ENCODE measurements around the gene RSRC2. TPM values are rescaled to one million over a fixed set of nuclear protein-coding genes. Genes with fewer than 3 reads are reported as not detected.
"Not testable (repeated sequence)": the region's sequence is repeated elsewhere in the genome, so short reads cannot be mapped to it uniquely, and the experiment has no call there.

The RSRC2 gene
- polyA plus RNA-seq, 4 donors = 38.1 to 112 (median 42.4) TPM

DNA sequence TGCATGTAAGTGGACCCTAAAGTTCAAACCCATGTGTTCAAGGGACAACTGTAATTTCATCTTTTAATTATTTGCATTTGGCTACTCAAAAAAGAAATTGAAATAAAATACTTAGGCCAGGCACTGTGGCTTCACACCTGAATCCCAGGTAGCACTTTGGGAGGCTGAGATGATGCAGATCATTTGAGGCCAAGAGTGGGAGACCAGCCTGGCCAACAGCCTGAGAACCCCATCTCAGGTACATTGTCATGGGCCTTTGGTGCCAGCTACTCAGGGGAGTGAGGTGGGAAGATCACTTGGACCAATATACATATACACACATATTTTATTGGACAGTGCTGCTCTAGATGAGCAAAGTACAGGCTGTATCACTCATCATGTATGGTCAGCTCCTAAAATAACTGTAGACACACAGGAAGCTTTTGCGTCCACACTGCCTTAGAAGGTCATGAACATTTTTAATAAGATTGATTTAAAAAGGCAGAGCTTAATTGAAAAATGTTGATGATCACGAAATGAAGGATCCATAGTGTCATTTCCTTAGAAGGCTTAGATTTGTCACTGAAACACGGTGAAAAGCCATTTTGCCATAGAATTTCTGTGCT is 23.5 kb downstream of the RSRC2 start:
- no peak overlapping the region for H3K4me3 ChIP-seq (ENCODE audit: low read depth in 1 of 3, low read length in 3 of 3)
- FAIRE-seq (no peak), DNase-seq (no peak)
- WGBS, 3 donors = 84 to 92% (median 84%) methylated on average over 3 of the region's 3 CpGs
- no peaks in the 10 kb centered on the region for H3K27me3 ChIP-seq (ENCODE audit: control insufficient read depth in 3 of 3, insufficient read depth in 3 of 3, low read length in 3 of 3)
- H3K27ac ChIP-seq (ENCODE audit: low read depth in 1 of 3, low read length in 2 of 3) = no peak overlapping the region
- H3K4me1 ChIP-seq (ENCODE audit: control insufficient read depth in 3 of 3, insufficient read depth in 2 of 3, low read depth in 1 of 3, low read length in 2 of 3) = no peaks in the 10 kb centered on the region
- H3K36me3 ChIP-seq (ENCODE audit: control insufficient read depth in 3 of 3, insufficient read depth in 2 of 3, low read depth in 1 of 3, low read length in 3 of 3) = peaks cover 15 to 39% (median 21%) of the 10 kb centered on the region in 3 donors
- H3K9me3 ChIP-seq (ENCODE audit: control insufficient read depth in 2 of 2, insufficient read depth in 1 of 2, low read depth in 1 of 2, low read length in 1 of 2) = no peaks in the 10 kb centered on the region

DNA sequence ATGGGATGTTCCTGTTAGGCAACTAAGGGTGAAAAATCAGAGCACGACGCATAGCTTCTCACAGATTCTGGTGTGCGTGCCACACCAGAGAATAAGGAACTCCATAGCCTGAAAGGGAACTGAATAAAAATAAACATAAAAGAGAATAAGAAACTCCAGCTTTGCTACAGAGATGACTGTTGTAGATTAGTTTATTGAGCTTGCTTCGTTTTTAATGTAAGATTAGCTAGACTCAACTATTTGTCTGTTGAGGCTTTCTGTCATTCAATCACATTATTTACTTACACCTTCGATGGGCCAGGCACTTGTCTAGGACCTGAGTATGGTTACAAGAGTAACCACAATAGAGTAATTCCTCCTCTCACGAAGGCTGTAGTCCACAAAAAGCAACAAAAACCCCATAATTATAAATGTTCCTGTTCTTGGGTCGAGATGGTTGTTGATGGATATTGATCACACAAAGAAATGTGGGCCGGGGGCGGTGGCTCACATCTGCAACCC is 25.2 kb downstream of the RSRC2 start:
- WGBS, 3 donors = 70 to 85% (median 75%) methylated on average over 9 of the region's 9 CpGs
- peaks cover 12 to 39% (median 13%) of the 10 kb centered on the region in 3 donors for H3K36me3 ChIP-seq (ENCODE audit: control insufficient read depth in 3 of 3, insufficient read depth in 2 of 3, low read depth in 1 of 3, low read length in 3 of 3)
- FAIRE-seq (no peak), DNase-seq (no peak)
- H3K9me3 ChIP-seq (ENCODE audit: control insufficient read depth in 2 of 2, insufficient read depth in 1 of 2, low read depth in 1 of 2, low read length in 1 of 2) = no peaks in the 10 kb centered on the region
- no peaks in the 10 kb centered on the region for H3K27me3 ChIP-seq (ENCODE audit: control insufficient read depth in 3 of 3, insufficient read depth in 3 of 3, low read length in 3 of 3)
- H3K27ac ChIP-seq (ENCODE audit: low read depth in 1 of 3, low read length in 2 of 3) = peak overlapping the region in 2 of 3 donors; percentile 9 to 98
- peak overlapping the region in 1 of 3 donors; percentile 88 for H3K4me3 ChIP-seq (ENCODE audit: low read depth in 1 of 3, low read length in 3 of 3)
- H3K4me1 ChIP-seq (ENCODE audit: control insufficient read depth in 3 of 3, insufficient read depth in 2 of 3, low read depth in 1 of 3, low read length in 2 of 3) = no peaks in the 10 kb centered on the region

DNA sequence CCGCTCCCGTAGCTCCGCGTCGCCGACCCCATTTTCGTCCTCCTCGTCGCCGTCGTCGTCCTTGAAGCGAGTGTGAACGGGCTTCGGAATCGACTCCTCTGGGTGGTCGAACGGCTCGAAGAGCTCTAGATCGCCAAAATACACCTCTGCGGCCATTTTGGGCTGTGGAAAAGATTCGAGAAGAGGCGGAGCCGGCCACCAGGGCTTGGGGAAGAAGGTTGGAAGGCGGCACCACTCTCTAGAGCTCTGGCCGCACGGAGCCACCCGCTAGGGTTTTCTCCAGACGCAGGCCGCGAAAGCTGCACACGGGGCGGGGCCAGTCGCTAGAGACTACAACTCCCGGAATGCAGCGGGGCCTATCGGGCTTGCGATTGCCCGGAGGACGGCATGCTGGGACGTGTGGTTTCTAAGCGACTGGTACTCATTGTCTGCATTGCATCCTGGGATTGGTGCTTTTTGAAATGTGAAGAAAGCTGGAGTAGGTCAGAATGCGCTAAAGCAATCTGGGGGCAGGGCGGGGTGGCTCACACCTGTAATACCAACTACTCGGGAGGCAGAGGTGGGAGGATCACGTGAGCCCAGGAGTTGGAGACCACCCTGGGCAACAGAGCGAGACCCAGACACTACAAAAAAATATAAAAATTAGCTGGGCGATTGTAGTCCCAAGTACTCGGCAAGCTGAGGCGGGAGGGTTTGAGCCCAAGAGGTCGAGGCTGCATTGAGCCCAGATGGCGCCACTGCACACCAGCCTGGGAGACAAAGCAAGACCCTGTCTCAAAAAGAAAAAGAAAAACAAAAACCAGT is 25.8 kb downstream of the RSRC2 start, which contains the start of gene ZCCHC8:
ZCCHC8 (minus strand) TSS at position 248 of the 804 bp plus-strand sequence; CDS start at position 156, 92 bp downstream.
- 2 to 3% (median 3%) methylated on average over 51 to 52 of the region's 52 CpGs for WGBS, 3 donors
- peak within 1 kb of the TSS; percentile 81 to 88 (median 82) for H3K4me3 ChIP-seq (ENCODE audit: low read depth in 1 of 3, low read length in 3 of 3)
- H3K36me3 ChIP-seq (ENCODE audit: control insufficient read depth in 3 of 3, insufficient read depth in 2 of 3, low read depth in 1 of 3, low read length in 3 of 3) = peaks cover 8 to 34% (median 9%) of the 10 kb centered on the region in 3 donors
- H3K27me3 ChIP-seq (ENCODE audit: control insufficient read depth in 3 of 3, insufficient read depth in 3 of 3, low read length in 3 of 3) = no peaks in the 10 kb centered on the region
- H3K4me1 ChIP-seq (ENCODE audit: control insufficient read depth in 3 of 3, insufficient read depth in 2 of 3, low read depth in 1 of 3, low read length in 2 of 3) = no peaks in the 10 kb centered on the region
- peak within 1 kb of the TSS; percentile 94 to 98 (median 97) for H3K27ac ChIP-seq (ENCODE audit: low read depth in 1 of 3, low read length in 2 of 3)
- peak; percentile 98 to 99 for DNase-seq
- FAIRE-seq = no peak
- H3K9me3 ChIP-seq (ENCODE audit: control insufficient read depth in 2 of 2, insufficient read depth in 1 of 2, low read depth in 1 of 2, low read length in 1 of 2) = no peaks in the 10 kb centered on the region

DNA sequence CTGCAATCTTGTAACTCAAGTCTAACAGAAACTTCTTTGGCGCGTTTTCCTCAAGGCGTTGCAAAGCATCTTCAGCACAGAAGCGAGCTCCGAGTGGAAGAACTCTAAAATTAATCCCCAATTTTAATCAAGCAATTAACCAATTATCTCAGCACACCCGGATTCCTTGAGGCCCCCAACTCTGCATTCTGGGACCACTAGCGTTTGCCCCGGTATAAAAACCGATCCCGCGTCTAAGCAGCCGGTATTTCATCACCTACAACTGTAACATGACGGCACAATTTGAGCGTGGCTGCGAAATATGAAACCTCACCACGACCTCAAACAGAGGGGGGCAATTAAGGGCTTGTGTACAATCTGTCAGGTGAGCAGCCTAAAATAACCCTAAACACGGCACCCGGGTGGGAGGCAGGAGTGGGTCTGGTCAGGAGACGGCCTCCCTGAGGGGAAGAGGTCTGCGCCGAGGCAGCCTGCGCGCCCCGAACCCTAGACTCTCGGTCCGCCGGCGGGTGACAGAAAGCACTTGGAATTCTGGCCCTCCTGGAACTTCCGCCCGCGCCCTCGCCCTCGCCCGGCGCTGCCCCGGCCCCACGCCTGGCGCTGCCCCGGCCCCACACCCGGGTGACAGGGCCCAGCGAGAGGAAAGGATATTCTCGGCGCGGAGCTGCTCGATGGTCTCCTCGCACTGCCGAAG is 26.6 kb downstream of the RSRC2 start:
- Histone ChIP-seq H3K36me3 (ENCODE audit: control insufficient read depth in 3 of 3, insufficient read depth in 2 of 3, low read depth in 1 of 3, low read length in 3 of 3) (peaks cover 5 to 34% (median 7%) of the 10 kb centered on the region in 3 donors), H3K4me3 (ENCODE audit: low read depth in 1 of 3, low read length in 3 of 3) (peak overlapping the region; percentile 81 to 88 (median 82)), H3K27ac (ENCODE audit: low read depth in 1 of 3, low read length in 2 of 3) (peak overlapping the region; percentile 94 to 98 (median 97)), H3K9me3 (ENCODE audit: control insufficient read depth in 2 of 2, insufficient read depth in 1 of 2, low read depth in 1 of 2, low read length in 1 of 2) (no peaks in the 10 kb centered on the region), H3K27me3 (ENCODE audit: control insufficient read depth in 3 of 3, insufficient read depth in 3 of 3, low read length in 3 of 3) (no peaks in the 10 kb centered on the region), H3K4me1 (ENCODE audit: control insufficient read depth in 3 of 3, insufficient read depth in 2 of 3, low read depth in 1 of 3, low read length in 2 of 3) (no peaks in the 10 kb centered on the region)
- peak; percentile 65 to 86 for DNase-seq
- FAIRE-seq = no peak
- 0 to 1% (median 0%) methylated on average over 37 to 47 of the region's 47 CpGs for whole genome bisulfite sequencing, 3 donors

DNA sequence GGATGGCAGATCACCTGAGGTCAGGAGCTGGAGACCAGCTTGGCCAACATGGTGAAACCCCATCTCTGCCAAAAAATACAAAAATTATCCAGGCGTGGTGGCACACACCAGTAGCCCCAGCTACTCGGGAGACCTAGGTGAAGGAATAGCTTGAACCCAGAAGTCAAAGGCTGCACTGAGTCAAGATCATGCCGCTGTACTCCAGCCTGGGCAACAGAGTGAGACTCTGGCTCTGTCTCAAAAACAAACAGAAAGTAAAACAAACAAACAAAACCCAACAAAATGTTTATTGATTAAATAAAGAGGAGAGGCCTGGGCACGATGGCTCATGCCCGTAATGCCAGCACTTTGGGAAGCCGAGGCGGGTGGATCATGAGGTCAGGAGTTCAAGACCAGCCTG is 31.5 kb downstream of the RSRC2 start:
- Histone ChIP-seq H3K9me3 (ENCODE audit: control insufficient read depth in 2 of 2, insufficient read depth in 1 of 2, low read depth in 1 of 2, low read length in 1 of 2) (no peaks in the 10 kb centered on the region), H3K4me1 (ENCODE audit: control insufficient read depth in 3 of 3, insufficient read depth in 2 of 3, low read depth in 1 of 3, low read length in 2 of 3) (no peaks in the 10 kb centered on the region), H3K27ac (ENCODE audit: low read depth in 1 of 3, low read length in 2 of 3) (no peak overlapping the region), H3K27me3 (ENCODE audit: control insufficient read depth in 3 of 3, insufficient read depth in 3 of 3, low read length in 3 of 3) (no peaks in the 10 kb centered on the region), H3K4me3 (ENCODE audit: low read depth in 1 of 3, low read length in 3 of 3) (no peak overlapping the region), H3K36me3 (ENCODE audit: control insufficient read depth in 3 of 3, insufficient read depth in 2 of 3, low read depth in 1 of 3, low read length in 3 of 3) (peaks cover 7 to 44% (median 8%) of the 10 kb centered on the region in 3 donors)
- 84 to 96% (median 92%) methylated on average over 7 of the region's 7 CpGs for WGBS, 3 donors
- no peak for FAIRE-seq
- DNase-seq = no peak

DNA sequence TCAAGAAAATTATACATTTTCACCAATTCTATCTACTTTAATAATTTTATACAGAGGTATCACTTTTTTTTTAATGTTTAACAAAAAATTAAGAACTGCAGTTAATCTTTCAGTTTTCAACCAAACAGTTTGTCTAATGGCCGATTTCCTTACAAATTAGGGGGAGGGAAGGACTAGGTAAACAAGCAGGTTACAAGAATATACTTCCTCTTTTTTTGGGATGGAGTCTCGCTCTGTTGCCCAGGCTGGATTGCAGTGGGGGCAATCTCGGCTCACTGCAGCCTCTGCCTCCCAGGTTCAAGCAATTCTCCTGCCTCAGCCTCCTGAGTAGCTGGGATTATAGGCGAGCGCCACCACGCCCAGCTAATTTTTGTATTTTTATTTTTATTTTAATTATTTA is 33.5 kb downstream of the RSRC2 start:
- FAIRE-seq = not testable (repeated sequence)
- WGBS, 3 donors = 75 to 85% (median 84%) methylated on average over 6 of the region's 6 CpGs
- peaks cover 12 to 47% (median 15%) of the 10 kb centered on the region in 3 donors for H3K36me3 ChIP-seq (ENCODE audit: control insufficient read depth in 3 of 3, insufficient read depth in 2 of 3, low read depth in 1 of 3, low read length in 3 of 3)

DNA sequence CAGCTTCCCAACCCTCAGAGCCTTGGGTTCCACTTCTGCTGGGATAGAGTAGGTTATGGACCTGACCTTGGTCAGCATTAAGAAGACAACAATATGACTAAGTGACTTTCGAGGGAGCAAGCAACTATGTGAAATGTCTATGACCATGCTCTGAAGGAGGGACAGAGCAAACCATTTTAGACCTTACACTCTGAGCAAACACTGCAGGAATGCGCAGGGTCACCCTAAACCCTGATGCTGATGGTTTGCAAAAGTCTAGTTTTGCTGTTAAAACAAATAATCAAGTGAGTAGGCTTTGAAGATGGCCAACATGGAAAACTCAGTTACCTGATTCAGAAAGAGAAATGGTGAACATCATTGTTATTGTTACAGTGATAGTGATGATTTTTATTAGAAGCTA is 34.7 kb downstream of the RSRC2 start:
- 91 to 100% (median 98%) methylated on average over 2 of the region's 2 CpGs for WGBS, 3 donors
- DNase-seq (no peak), FAIRE-seq (no peak)
- H3K9me3 ChIP-seq (ENCODE audit: control insufficient read depth in 2 of 2, insufficient read depth in 1 of 2, low read depth in 1 of 2, low read length in 1 of 2) = no peaks in the 10 kb centered on the region
- no peak overlapping the region for H3K4me3 ChIP-seq (ENCODE audit: low read depth in 1 of 3, low read length in 3 of 3)
- H3K4me1 ChIP-seq (ENCODE audit: control insufficient read depth in 3 of 3, insufficient read depth in 2 of 3, low read depth in 1 of 3, low read length in 2 of 3) = no peaks in the 10 kb centered on the region
- H3K27ac ChIP-seq (ENCODE audit: low read depth in 1 of 3, low read length in 2 of 3) = no peak overlapping the region
- peaks cover 14 to 44% (median 16%) of the 10 kb centered on the region in 3 donors for H3K36me3 ChIP-seq (ENCODE audit: control insufficient read depth in 3 of 3, insufficient read depth in 2 of 3, low read depth in 1 of 3, low read length in 3 of 3)
- no peaks in the 10 kb centered on the region for H3K27me3 ChIP-seq (ENCODE audit: control insufficient read depth in 3 of 3, insufficient read depth in 3 of 3, low read length in 3 of 3)

More for the DNA sequence above, 33.5 kb downstream of the RSRC2 start:
- H3K9me3 ChIP-seq (ENCODE audit: control insufficient read depth in 2 of 2, insufficient read depth in 1 of 2, low read depth in 1 of 2, low read length in 1 of 2); DNase-seq; H3K4me3 ChIP-seq (ENCODE audit: low read depth in 1 of 3, low read length in 3 of 3); H3K27me3 ChIP-seq (ENCODE audit: control insufficient read depth in 3 of 3, insufficient read depth in 3 of 3, low read length in 3 of 3); H3K4me1 ChIP-seq (ENCODE audit: control insufficient read depth in 3 of 3, insufficient read depth in 2 of 3, low read depth in 1 of 3, low read length in 2 of 3); H3K27ac ChIP-seq (ENCODE audit: low read depth in 1 of 3, low read length in 2 of 3): not testable (repeated sequence)

DNA sequence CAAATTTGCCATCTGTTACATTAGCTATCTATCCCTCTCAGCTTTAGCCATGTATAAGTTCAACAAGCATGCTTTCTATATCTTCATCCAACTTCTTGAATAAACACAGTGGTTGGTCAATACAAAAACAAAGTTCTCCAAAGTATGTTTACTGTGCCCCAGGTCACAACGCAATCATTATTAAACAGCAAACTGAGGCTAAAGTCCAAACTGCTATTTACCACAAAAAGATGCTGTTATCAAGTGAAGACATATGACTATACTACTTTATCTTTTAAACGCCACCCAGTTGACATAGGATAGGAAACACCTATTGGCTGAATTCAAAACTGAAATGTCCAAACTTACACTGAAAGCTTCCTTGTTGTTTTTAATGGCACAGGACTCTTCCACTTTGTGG is 37.7 kb downstream of the RSRC2 start:
- peak; percentile 19 to 44 for DNase-seq
- no peak overlapping the region for H3K4me3 ChIP-seq (ENCODE audit: low read depth in 1 of 3, low read length in 3 of 3)
- WGBS, 3 donors = 12 to 61% (median 26%) methylated on average over 2 of the region's 2 CpGs
- no peaks in the 10 kb centered on the region for H3K9me3 ChIP-seq (ENCODE audit: control insufficient read depth in 2 of 2, insufficient read depth in 1 of 2, low read depth in 1 of 2, low read length in 1 of 2)
- H3K4me1 ChIP-seq (ENCODE audit: control insufficient read depth in 3 of 3, insufficient read depth in 2 of 3, low read depth in 1 of 3, low read length in 2 of 3) = no peaks in the 10 kb centered on the region
- no peak overlapping the region for H3K27ac ChIP-seq (ENCODE audit: low read depth in 1 of 3, low read length in 2 of 3)
- no peak for FAIRE-seq
- peaks cover 18 to 53% (median 25%) of the 10 kb centered on the region in 3 donors for H3K36me3 ChIP-seq (ENCODE audit: control insufficient read depth in 3 of 3, insufficient read depth in 2 of 3, low read depth in 1 of 3, low read length in 3 of 3)
- H3K27me3 ChIP-seq (ENCODE audit: control insufficient read depth in 3 of 3, insufficient read depth in 3 of 3, low read length in 3 of 3) = no peaks in the 10 kb centered on the region
